Stimulated activated CD8-positive, alpha-beta memory T cell treated with anti-CD3 and anti-CD28 coated beads, Interleukin-4, amount 100 ng/mL, for 48 hours (primary cell): ENCODE measurements around the gene SLC18A2.
"Not testable (repeated sequence)": the region's sequence is repeated elsewhere in the genome, so short reads cannot be mapped to it uniquely, and the experiment has no call there.

Source experiments
- DNase-seq: peaks from one replicate; pipeline ENCODE4 v3.0.0-alpha.2; 2020

Gene SLC18A2

DNA sequence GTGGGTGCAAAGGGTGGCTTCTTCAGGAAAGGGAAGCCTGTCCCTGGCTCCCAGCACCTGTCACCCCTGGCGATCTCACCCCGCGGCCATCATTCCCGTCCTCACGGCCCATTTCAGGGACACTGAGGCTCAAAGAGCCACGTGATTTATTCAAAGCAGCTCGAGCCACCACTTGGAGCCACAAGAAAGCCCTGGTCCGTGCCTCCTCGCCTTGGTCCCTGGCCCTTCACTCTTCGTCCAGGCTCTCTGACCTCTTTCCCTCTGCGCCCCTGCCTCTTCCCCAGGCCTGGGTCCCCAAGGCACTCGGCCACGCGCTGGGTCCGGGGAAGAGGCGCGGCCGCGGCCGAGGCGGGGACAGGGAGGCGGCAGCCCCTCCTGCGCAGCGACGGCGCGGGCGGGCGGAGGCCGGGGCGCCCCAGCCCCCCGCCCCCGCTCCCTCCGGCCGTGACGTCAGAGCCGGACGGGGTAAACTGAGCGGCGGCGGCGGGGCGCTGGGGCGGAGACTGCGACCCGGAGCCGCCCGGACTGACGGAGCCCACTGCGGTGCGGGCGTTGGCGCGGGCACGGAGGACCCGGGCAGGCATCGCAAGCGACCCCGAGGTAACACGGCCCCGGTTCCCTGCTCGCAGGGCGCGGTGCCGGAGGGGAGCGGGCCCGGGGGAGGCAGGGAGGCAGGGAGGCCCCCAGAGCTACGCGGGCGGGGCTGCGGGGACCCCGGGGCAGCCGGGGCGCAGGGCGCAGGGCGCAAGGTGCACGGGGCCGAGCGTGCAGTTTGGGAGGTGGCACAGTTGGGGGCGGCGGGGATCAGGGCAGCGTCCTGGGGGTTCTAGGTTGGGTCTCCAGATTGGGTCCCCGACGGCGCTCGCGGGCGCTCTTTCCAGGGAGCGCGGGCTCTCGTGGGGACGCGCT lies at the start of gene SLC18A2:
TSS of gene SLC18A2 (plus strand) at position 494 of the 909 bp plus-strand sequence. CDS start 580 bp downstream, outside the sequence.
- DNase-seq = no peak

DNA sequence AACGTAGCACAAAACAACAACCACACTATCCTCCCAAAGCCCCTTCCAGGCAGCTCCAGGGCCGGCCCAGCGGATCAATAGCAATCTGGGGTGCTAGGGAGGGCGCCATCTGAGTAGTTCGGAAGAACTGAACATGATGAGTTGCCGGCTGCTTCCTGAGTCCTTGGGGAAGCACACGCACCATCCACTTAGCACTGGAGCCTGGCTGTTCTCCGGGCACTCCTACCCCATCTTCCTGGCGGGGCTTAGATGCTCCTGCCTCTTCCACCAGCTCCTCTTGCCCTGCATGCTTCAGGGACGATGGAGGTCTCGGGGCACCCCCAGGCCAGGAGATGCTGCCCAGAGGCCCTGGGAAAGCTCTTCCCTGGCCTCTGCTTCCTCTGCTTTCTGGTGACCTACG lies 43.7 kb upstream of the SLC18A2 start, which contains the start of gene KCNK18:
TSS of gene KCNK18 (plus strand) at position 301 of the 400 bp plus-strand sequence. CDS start at position 301, 0 bp downstream.
- no peak for DNase-seq

DNA sequence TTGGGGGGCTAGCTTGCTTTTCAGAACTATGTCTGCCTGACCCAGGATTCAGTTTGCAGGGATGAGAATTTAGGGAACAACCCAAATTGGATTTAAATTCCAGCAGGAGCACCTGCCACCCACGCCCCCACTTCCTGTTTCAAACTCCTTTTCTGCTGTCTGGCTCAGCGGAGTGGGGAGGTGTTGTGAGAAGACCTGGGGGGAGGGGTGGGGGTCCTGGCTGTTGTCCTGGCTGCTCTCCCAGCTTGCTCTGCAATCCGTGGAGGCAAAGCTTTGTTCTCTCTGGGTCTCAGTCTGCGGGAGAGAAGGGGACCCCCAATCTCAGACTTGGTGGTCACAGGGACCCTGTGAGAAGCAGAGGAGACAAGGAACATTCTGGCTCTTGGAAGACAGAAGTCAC lies 42.8 kb upstream of the SLC18A2 start:
- DNase-seq = no peak

DNA sequence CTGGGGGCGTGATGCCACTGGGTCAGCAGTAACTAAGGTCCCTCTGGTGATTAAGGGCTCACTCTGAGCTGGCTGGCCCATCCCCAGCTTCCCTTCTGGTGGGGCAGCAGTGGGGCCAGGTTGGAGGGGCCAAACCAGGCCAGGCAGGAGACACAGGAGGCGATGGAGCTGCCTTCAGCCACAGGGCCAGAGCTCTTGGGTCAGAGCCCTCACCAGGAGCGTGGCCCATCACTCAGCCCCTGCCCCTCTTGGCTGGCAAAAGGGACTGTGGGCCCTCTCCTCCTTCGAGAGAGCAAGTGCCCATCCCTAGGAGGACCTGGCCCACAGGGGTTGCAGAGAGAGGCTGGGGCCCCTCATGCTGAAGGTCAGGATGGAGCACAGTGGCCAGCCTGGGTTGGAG lies 39.1 kb upstream of the SLC18A2 start:
- no peak for DNase-seq

DNA sequence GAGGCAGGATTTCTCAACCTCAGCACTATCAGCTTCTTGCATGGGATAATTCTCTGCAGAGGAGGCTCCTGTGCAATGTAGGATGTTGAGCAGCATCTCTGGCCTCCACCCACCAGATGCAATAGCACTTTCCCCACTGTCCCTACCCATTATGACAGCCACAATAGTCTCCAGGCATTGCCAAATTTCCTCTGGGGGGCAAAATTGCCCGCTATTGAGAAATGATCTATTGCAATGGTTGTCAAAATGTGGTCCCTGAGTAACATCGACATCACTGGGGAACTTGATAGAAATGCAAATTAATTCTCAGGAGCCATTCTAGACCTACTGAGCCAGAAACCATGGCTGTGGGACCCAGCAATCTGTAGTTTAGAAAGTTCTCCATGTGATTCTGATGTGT lies 36.6 kb upstream of the SLC18A2 start:
- DNase-seq = no peak

DNA sequence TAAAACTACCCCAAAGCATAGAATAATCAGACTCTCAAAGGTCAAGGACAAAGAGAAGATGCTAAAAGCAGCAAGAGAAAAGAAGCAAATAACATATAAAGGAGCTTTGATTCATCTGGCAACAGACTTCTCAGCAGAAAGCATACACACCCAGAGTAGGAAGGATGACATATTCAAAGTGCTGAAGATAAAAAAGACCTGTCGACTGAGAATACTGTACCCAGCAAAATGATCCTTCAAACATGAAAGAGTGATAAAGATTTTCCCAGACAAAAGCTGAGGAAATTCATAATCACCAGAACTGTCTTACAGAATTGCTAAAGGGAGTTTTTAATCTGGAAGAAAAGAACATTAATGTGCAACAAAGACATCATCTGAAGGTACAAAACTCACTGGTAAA lies 28.7 kb upstream of the SLC18A2 start:
- no peak for DNase-seq

DNA sequence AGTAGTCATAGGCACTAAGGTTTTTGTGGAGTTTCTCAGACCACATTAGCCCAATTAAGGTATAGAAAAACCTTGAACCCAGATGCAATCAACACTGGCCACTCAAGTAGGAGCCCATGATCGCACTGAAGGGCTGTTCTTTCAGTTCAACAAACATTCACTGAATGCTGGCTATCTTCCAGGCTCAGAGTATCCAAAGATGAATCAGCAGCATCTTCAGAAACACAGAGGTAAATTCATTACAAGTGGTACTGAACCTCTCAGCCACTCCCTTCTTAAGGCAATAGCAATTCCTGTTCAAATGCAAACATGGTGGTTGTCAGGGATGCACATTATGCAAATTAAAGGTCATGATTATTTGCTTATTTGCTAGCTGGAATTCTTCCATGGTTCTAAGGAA lies 26.5 kb upstream of the SLC18A2 start:
- DNase-seq = no peak

DNA sequence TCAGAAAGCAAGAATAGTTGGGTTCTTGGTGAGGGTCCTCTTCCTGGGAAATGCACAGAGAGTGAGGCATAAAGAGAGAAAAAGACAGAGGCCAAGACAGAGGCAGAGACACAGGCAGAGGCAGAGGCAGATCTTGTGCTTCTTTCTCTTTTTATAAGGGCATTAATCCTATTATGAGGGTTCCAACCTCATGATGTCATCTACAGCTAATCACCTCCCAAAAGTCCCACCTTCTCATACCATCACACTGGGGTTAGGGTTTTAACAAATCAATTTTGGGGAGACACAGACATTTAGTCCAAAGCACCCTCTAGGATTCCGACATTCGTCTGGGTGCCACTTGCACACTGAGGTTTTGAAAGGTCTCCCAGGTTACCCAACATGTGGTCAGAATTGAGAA lies 25.8 kb upstream of the SLC18A2 start:
- no peak for DNase-seq

DNA sequence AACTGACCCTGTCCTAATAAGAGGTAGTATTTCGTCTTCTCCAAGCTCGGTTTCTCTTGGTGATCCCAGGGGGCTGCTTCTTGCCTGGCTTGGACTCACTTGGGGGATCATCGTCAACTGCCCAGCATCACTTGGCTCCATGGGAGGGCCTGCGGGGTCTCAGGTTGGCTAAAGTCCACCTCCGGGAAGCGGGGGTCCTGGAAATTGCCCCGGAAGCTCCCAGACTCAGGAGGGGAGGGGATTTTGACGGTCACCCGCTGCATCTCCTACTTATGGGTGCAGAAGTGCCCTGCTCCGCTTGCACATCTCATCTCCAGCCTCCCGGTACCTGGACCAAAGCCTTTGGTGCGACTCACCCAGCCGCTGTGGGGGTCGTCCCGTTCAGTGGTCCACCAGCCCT lies 24.9 kb upstream of the SLC18A2 start:
- DNase-seq = no peak

DNA sequence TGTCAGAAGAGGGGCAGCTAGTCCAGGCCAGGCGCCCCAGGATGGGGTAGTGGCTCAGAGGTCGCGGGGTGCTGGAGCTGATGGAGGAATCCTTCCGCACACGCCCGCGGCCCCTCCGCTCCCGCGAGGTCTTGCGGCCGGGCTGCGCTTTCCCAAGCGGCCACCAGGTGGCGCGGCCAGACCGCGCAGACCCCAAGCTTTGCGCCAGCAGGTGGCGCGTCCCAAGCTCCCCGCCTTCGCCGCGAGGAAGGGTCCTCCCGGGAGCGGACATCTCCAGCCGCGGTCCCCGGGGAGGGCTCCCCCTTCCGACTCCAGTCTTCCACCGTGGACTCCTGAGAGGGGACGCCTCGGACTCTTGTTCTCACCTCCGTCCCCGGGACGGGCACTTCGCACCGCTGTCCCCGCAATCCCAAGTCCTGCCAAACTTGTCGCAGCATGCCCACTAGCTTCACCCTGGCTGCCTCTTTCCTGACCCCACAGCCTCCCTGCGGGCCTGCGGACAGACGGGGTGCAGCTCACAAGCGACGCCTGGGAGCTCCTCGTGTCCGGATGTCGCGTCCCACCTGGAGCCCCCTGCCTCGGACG lies 24.2 kb upstream of the SLC18A2 start:
- DNase-seq = peak; percentile 82

DNA sequence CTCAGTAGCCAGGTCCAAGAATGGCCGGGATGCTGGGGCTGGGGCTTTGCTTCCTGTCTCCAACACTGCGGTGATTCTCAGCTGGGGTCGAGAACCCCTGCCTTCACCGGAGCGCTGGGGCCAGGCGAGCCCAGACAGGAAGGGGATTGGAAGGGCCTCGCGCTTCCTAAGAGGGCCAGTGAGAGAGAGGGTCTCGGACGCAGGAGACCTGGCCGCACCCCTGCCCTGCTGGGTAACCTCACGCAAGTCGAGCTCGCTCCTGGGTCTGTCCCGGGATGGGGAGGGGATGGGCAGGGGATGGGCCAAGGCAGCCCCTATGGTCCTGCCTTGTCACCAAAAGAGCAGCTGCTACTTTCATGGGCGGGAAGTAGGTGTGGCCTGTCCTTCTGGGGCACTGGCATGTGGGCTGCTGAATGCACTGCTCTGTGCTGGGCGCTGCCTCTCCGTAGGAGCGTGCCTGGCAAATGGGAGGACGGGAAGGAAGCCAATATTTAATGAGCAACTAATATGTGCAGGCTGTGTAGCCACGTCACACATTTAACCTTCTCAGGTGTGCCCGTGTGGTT lies 23.6 kb upstream of the SLC18A2 start:
- DNase-seq = peak; percentile 28

DNA sequence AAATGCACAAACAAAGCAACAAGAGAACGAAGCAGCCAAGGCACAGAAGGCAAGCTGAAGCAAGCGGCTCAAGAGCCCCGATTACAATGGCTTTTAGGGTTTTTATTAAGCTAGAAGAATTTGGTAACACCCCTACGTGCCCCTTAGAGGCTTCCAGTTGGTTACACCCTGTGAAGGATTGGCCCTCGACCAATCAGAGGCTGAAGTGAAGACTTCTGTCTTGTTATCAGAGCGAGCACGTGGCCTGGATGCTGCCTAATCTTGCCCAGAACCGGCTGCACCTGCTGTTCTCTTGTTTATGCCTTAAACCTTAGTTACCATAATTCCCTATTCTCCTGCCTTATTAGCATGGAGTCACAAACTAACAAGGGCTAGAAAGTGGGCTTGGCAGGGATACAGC lies 22.3 kb upstream of the SLC18A2 start:
- DNase-seq = no peak

DNA sequence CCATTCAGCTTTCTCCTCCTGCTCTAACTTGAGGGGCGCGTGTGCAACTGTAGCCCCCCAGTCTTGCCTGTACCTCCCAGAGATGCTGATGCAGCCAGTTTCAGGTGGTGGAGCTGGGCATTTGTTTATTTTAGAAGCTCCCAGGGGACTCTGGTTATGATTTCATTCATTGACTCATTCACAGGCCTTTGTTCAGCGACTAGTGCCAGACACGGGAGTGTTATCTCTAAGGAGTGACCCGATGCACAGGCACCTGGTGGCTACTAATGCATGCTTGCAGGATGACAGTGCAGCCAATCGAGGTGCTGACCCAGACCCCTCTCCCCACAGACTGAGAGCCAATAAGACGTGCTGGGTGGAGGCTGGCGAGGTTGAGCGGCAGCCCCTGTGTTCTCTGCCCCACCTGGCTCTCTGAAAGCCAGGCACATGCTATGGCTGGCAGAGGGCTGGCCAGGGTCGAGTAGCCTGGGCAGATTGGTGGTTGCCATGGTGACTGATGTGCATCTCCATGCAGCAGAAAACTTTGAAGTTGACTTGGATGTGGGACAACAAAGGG lies 19.7 kb upstream of the SLC18A2 start:
- no peak for DNase-seq

DNA sequence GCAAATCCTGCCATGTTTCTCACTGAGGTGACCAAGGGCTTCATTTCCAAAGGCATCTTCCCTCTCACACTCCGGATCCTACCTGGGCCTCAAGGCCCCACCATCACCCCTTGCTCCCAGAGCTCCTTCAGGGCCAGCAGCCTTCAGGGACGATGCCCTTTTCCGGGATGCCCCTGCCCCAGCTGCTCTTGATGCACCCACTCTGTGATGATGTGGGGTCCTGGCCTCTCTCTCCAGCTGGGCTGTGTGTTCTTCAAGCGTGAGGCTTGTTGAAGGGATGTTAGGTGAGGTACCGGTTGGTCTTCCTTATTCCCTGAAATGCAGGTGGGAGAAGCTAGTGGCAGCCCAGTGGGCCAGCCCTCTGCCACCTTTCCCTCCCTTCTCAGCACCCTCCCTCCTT lies 18.4 kb upstream of the SLC18A2 start:
- DNase-seq = no peak

DNA sequence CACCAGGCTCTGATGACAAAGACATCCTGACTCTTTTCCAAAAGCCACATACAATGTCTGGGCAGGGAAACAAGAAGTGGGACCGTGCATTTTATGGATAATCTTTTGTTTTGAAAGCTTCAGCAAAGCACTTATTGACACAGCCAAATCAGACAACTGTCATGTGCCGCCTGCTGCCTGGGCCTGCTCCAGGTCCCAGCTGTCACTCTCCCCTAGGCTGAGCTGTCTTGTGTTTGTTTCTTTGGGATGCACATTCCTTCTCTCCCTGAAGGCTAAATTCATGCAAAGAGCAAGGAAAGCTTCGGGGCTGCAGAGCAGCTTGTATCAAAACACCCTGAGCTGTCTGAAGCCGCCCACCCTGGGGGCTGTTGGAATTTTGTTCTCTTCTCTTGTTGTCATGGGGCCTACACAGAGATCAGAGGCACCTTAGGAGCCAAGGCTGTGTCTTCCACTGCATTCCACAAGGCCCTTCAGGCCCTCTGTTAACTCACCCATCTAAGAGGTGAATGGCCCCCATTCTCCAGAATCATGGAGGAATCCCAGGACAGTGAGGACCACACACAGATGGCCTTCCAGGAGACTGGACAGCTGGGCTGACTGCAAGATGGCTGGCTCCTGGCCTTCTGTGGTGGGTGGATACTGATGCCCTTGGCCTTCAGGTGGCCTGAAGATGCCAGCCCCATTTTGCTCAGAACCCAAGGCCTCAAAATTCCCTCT lies 17.8 kb upstream of the SLC18A2 start:
- no peak for DNase-seq

DNA sequence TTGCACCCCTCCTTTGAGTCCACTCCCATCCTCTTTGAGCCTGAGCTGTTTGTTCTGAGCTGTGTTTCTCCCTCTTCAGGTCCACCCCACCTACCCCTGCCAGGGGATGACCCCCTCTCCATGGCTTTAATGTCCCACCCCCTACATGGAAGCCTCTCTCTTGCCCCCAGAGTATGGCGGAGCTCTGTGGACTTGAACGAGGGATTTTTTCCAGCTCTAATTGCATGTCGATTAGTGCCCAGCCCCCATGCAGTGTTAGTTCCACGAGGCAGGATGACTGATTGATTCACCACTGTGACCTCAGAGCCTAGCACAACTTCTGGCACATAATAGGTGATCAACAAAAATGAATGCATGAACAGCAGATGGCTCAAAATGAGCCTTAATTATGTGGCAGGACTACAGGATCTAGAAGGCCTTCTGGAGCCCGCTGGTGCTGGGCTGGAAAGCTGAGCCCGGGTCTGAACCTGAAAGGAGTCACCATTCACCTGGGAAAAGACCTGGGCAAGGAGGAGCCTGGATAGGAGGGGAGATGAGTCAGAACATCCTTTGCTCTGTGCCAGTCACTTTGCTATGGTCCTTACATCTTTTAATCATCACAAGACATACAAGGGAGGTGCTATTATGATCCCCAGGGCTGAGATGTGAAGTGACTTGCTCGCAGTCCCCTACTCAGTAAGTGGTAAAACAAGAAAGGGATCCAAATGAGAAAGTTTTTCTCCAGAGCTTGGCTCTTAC lies 17.1 kb upstream of the SLC18A2 start:
- no peak for DNase-seq

DNA sequence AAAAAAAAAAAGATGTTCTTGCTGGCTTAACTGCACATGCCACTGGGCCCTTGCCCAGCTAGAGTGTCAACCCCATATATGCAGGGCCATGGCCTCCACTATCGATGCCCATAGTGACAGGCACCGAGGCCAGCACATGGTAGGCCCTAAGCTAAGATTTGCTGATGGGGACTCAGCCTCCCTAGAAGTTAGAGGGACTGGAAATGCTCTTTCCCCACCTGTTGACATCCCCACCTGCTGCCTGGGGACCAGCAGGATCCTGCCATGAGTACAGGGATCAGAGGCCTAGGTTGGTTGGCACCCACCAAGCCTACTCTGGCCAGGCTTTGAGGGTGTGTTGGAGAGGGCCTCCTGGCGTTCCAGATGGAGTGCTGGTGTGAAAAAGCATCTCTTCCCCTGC lies 16.0 kb upstream of the SLC18A2 start:
- DNase-seq = no peak

DNA sequence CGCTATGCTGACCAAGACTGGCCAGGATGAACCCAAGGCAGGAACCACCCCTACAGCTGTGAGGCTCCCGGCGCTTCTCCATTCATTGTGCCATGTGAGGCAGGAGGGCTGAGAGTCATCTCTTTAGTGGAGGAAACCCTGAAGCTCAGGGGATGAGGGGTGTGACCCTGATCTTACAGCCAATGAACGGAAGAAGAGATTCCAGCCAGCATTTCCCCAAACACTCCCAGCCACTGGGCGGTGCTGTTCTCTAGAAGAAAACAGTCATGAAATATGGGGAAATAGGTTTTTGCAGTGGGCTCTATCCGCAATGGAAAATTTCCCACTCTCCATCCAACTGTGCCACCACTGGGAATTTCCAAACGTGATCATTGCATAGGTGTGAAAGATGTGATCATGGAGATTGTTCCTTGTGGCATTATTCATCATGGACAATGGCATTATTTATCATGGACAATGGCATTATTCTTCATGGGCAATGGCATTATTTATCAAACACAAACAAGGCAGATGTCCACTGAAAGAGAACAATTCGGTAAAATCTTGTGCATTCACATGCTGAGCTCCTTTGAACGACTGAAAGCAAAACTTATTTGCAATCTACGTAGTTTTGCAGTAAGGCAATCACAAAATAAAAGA lies 14.0 kb upstream of the SLC18A2 start:
- DNase-seq = peak; percentile 34

DNA sequence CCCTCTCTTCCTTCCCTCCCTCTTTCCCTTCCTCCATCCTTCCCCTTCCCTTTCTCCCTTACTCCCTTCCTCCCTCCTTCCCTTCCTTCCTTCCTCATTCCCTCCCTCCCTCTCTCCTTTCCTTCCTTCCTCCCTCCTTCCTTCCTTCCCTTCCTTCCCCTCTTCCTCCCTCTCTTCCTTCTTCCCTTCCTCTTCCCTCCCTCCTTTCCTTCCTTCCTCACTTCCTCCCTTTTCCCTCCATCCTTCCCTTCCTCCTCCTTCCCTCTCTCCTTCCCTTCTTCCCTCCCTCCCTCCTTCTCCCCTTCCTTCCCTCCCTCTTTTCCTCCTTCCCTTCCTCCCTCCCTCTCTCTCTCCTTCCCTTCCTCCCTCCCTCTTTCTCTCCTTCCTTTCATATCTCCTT lies 12.7 kb upstream of the SLC18A2 start:
- no peak for DNase-seq

DNA sequence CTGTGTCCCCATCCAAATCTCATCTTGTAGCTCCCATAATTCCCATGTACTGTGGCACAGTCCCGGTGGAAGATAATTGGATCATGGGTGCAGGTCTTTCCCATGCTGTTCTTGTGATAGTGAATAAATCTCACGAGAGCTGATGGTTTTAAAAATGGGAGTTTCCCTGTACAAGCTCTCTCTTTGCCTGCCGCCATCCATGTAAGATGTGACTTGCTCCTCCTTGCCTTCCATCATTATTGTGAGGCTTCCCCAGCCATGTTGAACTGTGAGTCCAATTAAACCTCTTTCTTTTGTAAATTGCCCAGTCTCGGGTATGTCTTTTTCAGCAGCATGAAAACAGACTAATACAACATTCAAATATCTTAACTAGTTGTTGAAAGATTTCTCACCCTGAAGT lies 10.8 kb upstream of the SLC18A2 start:
- DNase-seq = not testable (repeated sequence)

DNA sequence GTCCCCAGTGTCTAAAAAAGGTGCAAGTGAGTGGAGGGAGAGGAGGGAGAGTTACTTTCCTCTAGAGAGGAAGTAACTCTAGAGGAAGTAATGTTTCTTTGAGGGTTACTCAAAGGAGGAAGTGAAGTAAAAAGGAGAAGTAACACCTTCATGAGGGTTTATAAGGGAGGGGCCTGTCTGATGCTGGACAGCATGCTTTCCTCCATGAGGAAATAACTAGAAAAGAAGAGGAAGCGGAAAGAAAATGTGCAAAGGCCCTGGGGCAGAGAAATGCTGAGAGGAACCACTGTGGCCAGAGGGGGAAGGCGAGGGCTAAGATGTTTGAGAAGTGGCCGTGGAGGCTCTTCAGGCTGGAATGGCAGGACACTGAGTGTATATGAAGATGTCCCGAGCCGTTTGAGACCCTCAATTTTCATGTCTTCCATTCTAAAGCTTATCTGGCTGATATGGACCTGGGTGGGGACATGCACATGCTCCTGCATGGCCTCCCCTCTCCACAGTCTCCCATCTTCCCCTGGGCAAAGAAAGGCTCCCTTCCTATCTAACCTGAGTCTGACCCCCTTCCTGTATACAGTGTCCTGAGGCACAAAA lies 3.4 kb upstream of the SLC18A2 start:
- DNase-seq = no peak
